VCaP (cell line): ENCODE measurements around the gene MAPKBP1.

Experiments used
- H3K27ac ChIP-seq: fragments of 450-650 bp; 2 replicates; pipeline ENCODE4 v1.5.1; 2017
- TF ChIP-seq, protein P1 (sequence below): fragments of 450-650 bp; conservative IDR thresholded peaks from 2 replicates; pipeline ENCODE4 v1.5.1; 2017; ENCODE audit warnings: mild to moderate bottlenecking, moderate library complexity

The MAPKBP1 gene

DNA sequence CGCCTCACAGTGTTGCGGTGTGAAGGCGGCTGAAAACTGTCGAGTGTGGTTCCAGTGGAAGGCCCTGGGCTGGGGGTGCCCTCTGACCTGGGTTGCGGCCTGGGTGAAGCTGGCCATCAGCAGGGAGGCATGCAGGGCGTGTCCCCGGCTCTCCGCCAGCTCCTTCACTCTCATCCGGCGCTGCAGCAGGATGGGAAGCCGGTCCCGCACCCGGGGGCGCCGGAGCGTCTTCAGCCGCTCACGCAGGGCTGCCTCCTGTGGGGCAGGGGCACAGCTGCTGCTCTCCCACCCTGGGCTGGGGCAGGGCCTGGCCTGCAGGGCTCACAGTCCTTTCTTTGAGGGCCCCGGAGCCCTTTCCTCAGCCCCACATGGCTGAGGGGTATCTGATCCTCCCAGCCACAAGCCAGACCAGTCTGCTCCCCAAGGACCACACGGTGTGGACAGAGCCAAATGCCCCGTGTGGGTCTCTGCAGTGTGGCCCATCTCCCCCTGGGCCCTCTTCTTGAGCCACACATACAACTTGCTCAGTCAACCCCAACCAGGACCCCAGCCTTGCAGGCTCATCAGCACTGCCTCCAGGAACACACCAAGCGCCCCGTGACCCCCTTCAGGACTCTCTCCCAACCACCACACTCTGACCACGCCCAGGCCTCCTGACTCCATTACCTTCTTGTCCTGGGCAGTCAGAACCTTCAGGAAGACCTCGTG, 92.7 kb downstream of the MAPKBP1 start:
- no peak overlapping the region for H3K27ac ChIP-seq
- TF ChIP-seq, protein P1, sequence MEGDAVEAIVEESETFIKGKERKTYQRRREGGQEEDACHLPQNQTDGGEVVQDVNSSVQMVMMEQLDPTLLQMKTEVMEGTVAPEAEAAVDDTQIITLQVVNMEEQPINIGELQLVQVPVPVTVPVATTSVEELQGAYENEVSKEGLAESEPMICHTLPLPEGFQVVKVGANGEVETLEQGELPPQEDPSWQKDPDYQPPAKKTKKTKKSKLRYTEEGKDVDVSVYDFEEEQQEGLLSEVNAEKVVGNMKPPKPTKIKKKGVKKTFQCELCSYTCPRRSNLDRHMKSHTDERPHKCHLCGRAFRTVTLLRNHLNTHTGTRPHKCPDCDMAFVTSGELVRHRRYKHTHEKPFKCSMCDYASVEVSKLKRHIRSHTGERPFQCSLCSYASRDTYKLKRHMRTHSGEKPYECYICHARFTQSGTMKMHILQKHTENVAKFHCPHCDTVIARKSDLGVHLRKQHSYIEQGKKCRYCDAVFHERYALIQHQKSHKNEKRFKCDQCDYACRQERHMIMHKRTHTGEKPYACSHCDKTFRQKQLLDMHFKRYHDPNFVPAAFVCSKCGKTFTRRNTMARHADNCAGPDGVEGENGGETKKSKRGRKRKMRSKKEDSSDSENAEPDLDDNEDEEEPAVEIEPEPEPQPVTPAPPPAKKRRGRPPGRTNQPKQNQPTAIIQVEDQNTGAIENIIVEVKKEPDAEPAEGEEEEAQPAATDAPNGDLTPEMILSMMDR = no peak

DNA sequence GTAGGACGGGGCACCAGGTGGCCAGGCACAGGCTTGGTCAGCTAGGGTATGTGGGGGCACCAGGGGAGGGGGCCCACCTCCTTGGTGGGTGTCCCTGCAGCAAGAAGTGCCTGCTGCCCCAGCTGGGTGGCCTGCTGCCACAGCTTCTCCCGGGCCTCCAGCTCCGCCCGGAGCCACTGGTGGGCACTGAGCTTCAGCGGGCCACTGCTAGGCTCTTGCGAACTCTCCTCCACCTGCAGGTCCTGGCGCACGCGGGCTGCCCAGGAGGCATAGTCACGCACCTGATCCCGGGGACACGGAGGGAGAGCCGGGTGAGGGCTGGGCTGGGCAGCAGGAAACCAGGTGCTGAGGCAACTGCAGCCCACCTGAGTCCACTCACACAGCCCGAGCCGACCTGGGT, 94.0 kb downstream of the MAPKBP1 start:
- TF ChIP-seq, protein P1 = no peak
- H3K27ac ChIP-seq = no peak overlapping the region

DNA sequence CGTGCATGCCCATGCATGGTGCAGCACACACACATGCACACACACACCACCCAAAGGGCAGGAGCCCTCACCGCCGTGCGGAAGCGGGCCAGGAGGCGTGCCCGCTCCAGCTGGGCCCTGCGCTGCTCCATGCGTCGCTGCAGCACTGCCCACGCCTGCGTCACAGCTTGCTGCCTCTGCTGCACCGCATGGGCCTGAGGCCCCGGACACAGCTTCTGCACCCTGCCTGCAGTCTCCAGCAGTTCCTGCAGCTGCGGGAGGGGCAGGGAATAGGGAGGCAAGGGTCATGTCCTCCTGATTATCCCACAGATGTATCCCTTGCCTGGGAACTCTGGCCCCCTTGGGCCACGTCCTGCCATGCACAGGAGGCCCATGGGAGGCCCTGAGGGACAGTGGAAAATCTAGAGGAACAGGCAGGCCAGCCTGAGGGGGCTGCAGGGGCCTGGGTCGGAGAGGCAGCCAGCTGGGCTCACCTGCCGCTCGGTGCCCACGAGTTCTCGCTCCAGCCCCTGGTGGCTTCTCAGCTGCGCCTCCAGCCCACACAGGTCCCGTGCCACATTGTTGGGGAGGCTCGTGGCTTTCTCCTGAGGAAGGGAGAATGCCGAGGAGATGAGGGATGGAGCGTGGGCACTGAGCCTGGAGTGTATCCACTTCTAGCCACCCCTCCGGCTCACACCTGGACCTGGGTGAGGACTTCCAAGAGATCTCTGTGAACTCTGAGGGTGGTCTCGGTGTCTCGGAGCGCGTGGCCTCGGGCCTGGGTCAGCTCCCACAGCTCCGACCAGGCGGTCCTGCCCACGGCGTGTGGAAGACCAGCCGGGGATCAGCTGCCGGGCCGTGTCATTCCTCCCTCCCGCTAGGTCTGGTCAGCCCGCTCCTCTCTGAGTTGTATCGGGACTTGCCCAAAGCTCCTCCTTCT, 95.7 kb downstream of the MAPKBP1 start:
- H3K27ac ChIP-seq = no peak overlapping the region
- TF ChIP-seq, protein P1 = no peak

DNA sequence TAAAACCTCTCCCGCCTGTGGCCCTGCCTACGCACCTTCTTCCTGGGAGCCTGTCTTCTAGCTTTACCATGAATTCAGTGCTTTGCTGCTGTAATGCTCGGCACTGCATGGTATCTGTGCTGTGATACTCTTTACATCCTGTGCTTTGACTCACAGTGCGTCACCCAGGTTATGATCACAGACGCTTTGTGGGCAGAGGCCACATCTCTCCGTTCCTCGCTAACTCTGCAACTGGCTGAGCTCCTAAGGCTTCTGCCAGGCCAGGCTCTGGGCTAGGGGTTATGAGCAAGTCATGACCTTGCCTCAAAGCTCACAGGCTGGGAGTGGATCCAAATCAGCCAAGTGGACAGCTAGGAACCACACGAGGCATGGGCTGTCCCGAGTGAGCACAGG, 96.4 kb downstream of the MAPKBP1 start:
- no peak overlapping the region for H3K27ac ChIP-seq

DNA sequence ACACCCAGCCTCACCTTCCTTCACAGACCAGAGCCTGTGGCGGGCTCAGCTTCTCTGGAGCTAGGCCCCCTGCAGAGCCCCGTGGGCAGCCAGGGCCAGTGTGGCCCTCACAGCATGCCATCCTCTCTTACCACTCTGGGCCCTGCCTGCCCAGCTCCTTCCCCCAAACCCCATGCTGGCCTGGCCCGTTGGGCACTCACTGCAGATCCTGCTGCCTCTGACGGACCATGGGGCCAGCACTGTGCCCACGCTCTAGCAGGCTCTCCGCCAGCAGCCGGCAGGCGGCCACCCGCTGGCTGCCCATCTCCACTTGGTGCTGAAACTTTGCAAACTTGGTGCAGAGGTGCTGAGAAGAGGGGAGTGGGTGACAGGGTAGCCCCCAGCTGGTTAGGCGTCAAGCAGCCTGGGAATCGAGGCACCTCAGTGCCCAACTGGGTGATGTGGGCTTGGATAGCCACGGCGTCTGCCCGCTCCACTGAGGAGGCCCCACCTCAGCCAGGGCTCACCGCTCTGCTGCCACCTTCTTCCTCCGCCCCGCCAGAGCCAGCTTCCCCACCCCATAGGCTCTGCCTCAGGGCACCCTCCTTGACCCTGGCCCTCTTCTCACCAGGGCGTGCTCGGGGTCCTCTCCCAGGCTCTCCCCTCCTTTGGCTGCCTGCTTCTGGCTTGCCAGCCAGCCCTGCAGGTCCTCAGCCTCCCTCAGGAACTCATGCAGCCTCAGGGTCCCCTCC, 97.1 kb downstream of the MAPKBP1 start:
- TF ChIP-seq, protein P1 = no peak
- no peak overlapping the region for H3K27ac ChIP-seq

More for the DNA sequence above, 96.4 kb downstream of the MAPKBP1 start:
- TF ChIP-seq, protein P1 = no peak

DNA sequence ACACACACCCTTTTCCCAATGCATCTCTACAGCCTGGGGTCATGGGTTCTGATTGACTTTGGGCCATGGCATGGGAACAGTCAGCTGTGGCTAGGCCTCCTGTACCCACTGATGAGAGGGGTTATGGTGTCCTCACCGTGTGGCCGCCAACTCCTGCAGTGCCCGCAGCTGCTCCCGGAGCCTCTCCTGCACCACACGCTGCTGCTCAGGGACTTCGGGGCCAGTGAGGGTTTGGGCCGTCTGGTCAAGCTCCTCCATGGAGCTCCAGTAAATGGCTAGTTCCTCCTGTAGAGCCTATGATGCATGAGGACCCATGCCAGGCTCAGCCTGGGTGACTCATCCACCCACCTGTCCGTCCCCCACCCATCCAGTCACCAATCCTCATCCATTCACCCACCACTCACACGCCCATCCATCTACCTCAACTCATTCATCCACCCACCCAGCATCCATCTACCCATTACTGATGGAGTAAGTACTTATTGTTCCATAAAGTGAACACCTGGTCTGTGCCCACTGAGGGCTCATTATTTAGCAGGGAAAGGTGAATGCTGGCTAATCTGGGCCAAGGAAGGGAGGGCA, 98.0 kb downstream of the MAPKBP1 start:
- TF ChIP-seq, protein P1 = no peak
- no peak overlapping the region for H3K27ac ChIP-seq
